Fibroblast of pulmonary artery (primary cell): Measurements from ENCODE around the gene ABR.

Experiments used
- DNase-seq: peaks from one replicate; pipeline ENCODE4 v3.0.0-alpha.2; 2010; ENCODE audit warnings: low read depth
- H3K4me3 ChIP-seq: replicated peaks from 2 replicates; pipeline ENCODE4 v1.5.1; 2011; ENCODE audit warnings: low read depth, mild to moderate bottlenecking, control low read depth, low read length, moderate library complexity
- CTCF ChIP-seq: IDR thresholded peaks from 2 replicates; pipeline ENCODE4 v1.5.1; 2011; ENCODE audit warnings: mild to moderate bottlenecking, control low read depth, low read length, inconsistent platforms; ENCODE audit errors: missing control alignments

ABR gene

GRCh38 chr17:967122-967521 is 212.7 kb downstream of the ABR start:
- DNase-seq: no peak
- no peak for TF ChIP-seq CTCF
- no peak overlapping the region for H3K4me3 ChIP-seq

- H3K4me3 ChIP-seq: no peak overlapping the region
- no peak for TF ChIP-seq CTCF
- DNase-seq: no peak
Measured at GRCh38 chr17:965311-965989, 214.3 kb downstream of the ABR start.

GRCh38 chr17:964876-965275 is 214.9 kb downstream of the ABR start:
- H3K4me3 ChIP-seq: no peak overlapping the region
- no peak for DNase-seq
- TF ChIP-seq CTCF: no peak

GRCh38 chr17:962670-963069 is 217.1 kb downstream of the ABR start:
- no peak for TF ChIP-seq CTCF
- DNase-seq: no peak
- H3K4me3 ChIP-seq: no peak overlapping the region

- no peak overlapping the region for H3K4me3 ChIP-seq
- no peak for DNase-seq
- no peak for TF ChIP-seq CTCF
Measured at GRCh38 chr17:962166-962565, 217.6 kb downstream of the ABR start.

GRCh38 chr17:958712-959451 is 220.9 kb downstream of the ABR start:
- H3K4me3 ChIP-seq: no peak overlapping the region
- no peak for DNase-seq
- no peak for TF ChIP-seq CTCF
